Astrocyte of the spinal cord (primary cell): ENCODE results near the gene FGD3.
A peak's percentile ranks its signal among the peaks of the same experiment; 100 is the strongest.
"Not testable (repeated sequence)": the region's sequence is repeated elsewhere in the genome, so short reads cannot be mapped to it uniquely, and the experiment has no call there.

Experiments used
- DNase-seq: peaks from one replicate; pipeline ENCODE4 v3.0.0; 2011; ENCODE audit warnings: low read depth, low spot score
- H3K4me3 ChIP-seq: 2 replicates; pipeline ENCODE4 v1.5.1; 2011; ENCODE audit warnings: low read depth, mild to moderate bottlenecking, low read length, moderate library complexity
- CTCF ChIP-seq: IDR thresholded peaks from 2 replicates; pipeline ENCODE4 v1.5.1; 2012; ENCODE audit warnings: low read depth, mild to moderate bottlenecking, low read length, inconsistent platforms
- in situ Hi-C: cut with HindIII; loops from 2 replicates; pipeline ENCODE4 v1.10.0; 2017; ENCODE audit warnings: low sequenced_read_pairs

Gene FGD3

DNA sequence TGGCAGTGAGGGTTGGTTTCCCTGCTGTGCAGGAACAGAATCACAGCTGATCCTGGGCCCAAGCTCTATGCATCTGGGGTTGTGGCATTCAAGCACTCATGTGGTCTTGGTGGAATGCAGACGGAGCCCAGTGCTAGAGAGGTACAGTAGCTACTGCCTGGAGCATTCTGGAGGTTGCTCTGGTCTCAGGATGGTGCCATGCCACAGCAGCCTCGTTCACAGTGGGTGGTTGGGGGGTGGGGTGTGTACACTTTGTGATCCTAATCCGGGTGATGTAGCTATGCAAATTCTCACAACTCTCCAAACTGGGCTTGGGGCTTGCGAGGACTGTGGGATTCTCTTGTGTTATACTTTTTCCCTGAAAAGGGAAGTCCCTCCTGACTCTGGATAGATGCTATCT lies 45.2 kb downstream of the FGD3 start:
- DNase-seq = no peak
- no peak overlapping the region for H3K4me3 ChIP-seq
- in situ Hi-C loops = no loop called here
- no peak for TF ChIP-seq CTCF

- in situ Hi-C loops, DNase-seq, H3K4me3 ChIP-seq: not testable (repeated sequence)
Measured at GRCh38 chr9:92998871-92999270, 51.5 kb downstream of the FGD3 start.

DNA sequence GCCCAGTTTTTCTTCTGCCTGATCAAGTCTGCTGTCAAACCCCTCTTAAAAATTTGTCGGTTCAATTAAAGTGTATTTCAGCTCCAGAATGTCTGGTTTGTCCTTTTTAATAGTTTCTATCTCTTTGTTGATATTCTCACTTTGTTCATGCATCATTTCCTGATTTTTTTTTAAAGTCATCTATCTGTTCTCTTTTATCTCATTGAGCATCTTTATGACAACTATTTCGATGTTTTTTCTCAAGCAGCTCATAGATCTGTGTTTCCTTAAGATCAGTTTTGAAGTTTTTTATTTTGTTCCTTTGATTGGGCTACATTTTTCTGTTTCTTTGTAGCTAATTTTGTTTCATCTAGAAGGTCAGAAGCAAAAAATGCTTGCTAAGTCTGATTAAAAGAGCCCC lies 53.7 kb downstream of the FGD3 start:
- in situ Hi-C loops = no loop called here
- no peak overlapping the region for H3K4me3 ChIP-seq
- no peak for DNase-seq
- TF ChIP-seq CTCF = no peak

DNA sequence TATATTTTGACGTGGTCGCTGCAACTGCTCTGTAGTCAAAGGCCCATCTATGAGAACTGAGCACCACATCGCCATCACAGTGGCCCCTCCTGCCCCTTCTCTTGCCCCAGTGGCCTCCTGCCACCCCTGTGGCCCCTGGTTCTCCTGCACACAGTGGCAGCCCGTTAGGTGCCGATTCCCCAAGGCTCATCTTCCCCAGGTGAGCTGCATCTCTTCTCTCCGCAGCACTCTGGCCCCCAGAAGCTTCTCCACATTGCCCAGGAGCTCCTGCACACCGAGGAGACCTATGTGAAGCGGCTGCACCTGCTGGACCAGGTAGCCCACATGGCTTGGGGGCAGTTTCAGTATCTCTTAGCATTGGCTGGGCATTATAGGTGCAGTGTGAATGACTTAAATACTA lies 55.4 kb downstream of the FGD3 start:
- H3K4me3 ChIP-seq = no peak overlapping the region
- no peak for TF ChIP-seq CTCF
- DNase-seq = no peak
- in situ Hi-C loops = no loop called here

GRCh38 chr9:93003552-93004407 lies 56.5 kb downstream of the FGD3 start:
- in situ Hi-C loops = no loop called here
- no peak overlapping the region for H3K4me3 ChIP-seq
- DNase-seq = peak; percentile 23
- peak; percentile 62 for TF ChIP-seq CTCF

- TF ChIP-seq CTCF = no peak
- in situ Hi-C loops = no loop called here
- no peak for DNase-seq
Measured at GRCh38 chr9:93004561-93004960, 57.2 kb downstream of the FGD3 start.

DNA sequence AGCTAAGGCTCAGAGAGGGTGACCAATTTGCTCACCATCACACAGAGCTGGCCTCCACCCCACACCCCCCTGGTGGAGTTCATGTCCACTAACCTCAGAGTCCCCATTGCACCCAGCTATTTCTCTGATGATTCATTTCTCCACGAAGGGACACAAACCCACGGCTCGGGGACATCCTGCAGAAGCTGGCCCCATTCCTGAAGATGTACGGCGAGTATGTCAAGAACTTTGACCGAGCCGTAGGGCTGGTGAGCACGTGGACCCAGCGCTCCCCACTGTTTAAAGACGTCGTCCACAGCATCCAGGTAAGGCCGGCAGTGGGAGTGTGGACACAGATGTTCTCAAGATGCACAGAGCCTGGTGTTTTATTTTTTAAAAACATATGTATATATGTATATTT lies 58.6 kb downstream of the FGD3 start:
- in situ Hi-C loops = no loop called here
- no peak for DNase-seq
- TF ChIP-seq CTCF = no peak
- no peak overlapping the region for H3K4me3 ChIP-seq

More at GRCh38 chr9:93004561-93004960, 57.2 kb downstream of the FGD3 start:
- no peak overlapping the region for H3K4me3 ChIP-seq
